Mammary epithelial cell (primary cell): ENCODE data around the gene TRIM17.

ENCODE experiments used
- EZH2 ChIP-seq: IDR thresholded peaks from 2 replicates; pipeline ENCODE4 v1.6.1; 2012; ENCODE audit warnings: low read length, inconsistent platforms, borderline replicate concordance
- TF ChIP-seq, protein P1 (sequence below), 2 donors: IDR thresholded peaks in 1 of 2; conservative IDR thresholded peaks in 1 of 2; 2 replicates each; pipeline ENCODE4 v1.5.1; 2011 to 2012; ENCODE audit warnings: inconsistent platforms in 2 of 2, low read length in 2 of 2, mild to moderate bottlenecking in 2 of 2, control low read depth in 1 of 2, low read depth in 1 of 2; ENCODE audit not compliant: insufficient read depth in 1 of 2; ENCODE audit errors: extremely low read depth in 1 of 2

- no peak for TF ChIP-seq EZH2
- TF ChIP-seq, protein P1, sequence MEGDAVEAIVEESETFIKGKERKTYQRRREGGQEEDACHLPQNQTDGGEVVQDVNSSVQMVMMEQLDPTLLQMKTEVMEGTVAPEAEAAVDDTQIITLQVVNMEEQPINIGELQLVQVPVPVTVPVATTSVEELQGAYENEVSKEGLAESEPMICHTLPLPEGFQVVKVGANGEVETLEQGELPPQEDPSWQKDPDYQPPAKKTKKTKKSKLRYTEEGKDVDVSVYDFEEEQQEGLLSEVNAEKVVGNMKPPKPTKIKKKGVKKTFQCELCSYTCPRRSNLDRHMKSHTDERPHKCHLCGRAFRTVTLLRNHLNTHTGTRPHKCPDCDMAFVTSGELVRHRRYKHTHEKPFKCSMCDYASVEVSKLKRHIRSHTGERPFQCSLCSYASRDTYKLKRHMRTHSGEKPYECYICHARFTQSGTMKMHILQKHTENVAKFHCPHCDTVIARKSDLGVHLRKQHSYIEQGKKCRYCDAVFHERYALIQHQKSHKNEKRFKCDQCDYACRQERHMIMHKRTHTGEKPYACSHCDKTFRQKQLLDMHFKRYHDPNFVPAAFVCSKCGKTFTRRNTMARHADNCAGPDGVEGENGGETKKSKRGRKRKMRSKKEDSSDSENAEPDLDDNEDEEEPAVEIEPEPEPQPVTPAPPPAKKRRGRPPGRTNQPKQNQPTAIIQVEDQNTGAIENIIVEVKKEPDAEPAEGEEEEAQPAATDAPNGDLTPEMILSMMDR (conservative IDR thresholded peaks at IDR 0.05 in 1 of 2, IDR thresholded peaks at IDR 0.05 in 1 of 2; ENCODE audit: extremely low read depth in 1 of 2, insufficient read depth in 1 of 2, low read depth in 1 of 2, low read length in 2 of 2) = no peak
These were observed 49.6 kb downstream of the TRIM17 start for GRCh38 chr1:228366866-228367741.
